ENCODE measurements around the gene CEP70. TPM values are rescaled to one million over a fixed set of nuclear protein-coding genes. Genes with fewer than 3 reads are reported as not detected.

The CEP70 gene
- total and polyA plus RNA-seq, 10 donors: 2.7 to 19.0 (median 14.1) TPM

DNA sequence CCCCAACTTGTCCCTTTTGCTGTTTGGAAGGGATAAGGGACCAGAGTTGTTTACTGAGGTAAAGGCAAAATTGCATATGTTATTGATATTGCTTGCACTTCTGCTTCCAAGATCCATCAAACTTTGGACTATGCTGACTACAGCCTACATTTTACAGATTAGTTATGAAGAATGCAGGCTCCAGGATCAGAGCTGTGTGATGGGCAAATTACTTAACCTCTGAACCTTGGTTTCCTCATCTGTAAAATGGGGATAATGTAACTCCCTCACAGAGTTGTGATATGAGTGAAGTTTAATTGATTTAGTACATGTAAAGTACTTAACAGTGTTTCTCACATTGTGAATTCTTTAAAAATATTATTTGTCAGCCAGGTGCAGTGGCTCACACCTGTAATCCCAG lies 30.5 kb upstream of the CEP70 start:
- H3K4me3 ChIP-seq: no peak overlapping the region
- DNase-seq: no peak
- TF ChIP-seq CTCF (IDR thresholded peaks at IDR 0.05 in 8 of 11, conservative IDR thresholded peaks at IDR 0.05 in 3 of 11): no peak
- no peak for TF ChIP-seq POLR2AphosphoS5 (IDR thresholded peaks at IDR 0.05)
- no peak for TF ChIP-seq POLR2A (IDR thresholded peaks at IDR 0.05)
- H3K36me3 ChIP-seq: peaks cover 0 to 14% (median 0%) of the 10 kb centered on the region in 6 donors
- intact Hi-C loops (cut with DNase I; ENCODE audit: low total_unique reads): no loop called here
- H3K9me3 ChIP-seq: no peaks in the 10 kb centered on the region
- H3K27ac ChIP-seq: no peak overlapping the region
- H3K27me3 ChIP-seq (replicated peaks in 1 of 7): no peaks in the 10 kb centered on the region
- H3K4me1 ChIP-seq: no peaks in the 10 kb centered on the region

- Histone ChIP-seq H3K4me3 (no peak overlapping the region), H3K36me3 (peaks cover 0 to 8% (median 0%) of the 10 kb centered on the region in 6 donors), H3K4me1 (no peaks in the 10 kb centered on the region), H3K9me3 (no peaks in the 10 kb centered on the region), H3K27me3 (replicated peaks in 1 of 7) (no peaks in the 10 kb centered on the region), H3K27ac (no peak overlapping the region)
- 92 to 99% (median 96%) methylated on average over 4 of the region's 4 CpGs for WGBS, 5 donors
- no peak for DNase-seq
- no peak for TF ChIP-seq CTCF (IDR thresholded peaks at IDR 0.05 in 8 of 11, conservative IDR thresholded peaks at IDR 0.05 in 3 of 11)
- no peak for TF ChIP-seq POLR2A (IDR thresholded peaks at IDR 0.05)
- no peak for TF ChIP-seq POLR2AphosphoS5 (IDR thresholded peaks at IDR 0.05)
- intact Hi-C loops (cut with DNase I; ENCODE audit: low total_unique reads): no loop called here
Observed at GRCh38 chr3:138620431-138620830, 26.4 kb upstream of the CEP70 start.

- no peak overlapping the region for H3K27ac ChIP-seq
- H3K27me3 ChIP-seq (replicated peaks in 1 of 7): no peaks in the 10 kb centered on the region
- WGBS, 5 donors: 76 to 96% (median 87%) methylated on average over 1 of the region's 1 CpG
- intact Hi-C loops (cut with DNase I; ENCODE audit: low total_unique reads): no loop called here
- no peak overlapping the region for H3K4me3 ChIP-seq
- no peaks in the 10 kb centered on the region for H3K9me3 ChIP-seq
- DNase-seq: no peak
- H3K36me3 ChIP-seq: no peaks in the 10 kb centered on the region
- TF ChIP-seq POLR2A (IDR thresholded peaks at IDR 0.05) (no peak), CTCF (IDR thresholded peaks at IDR 0.05 in 8 of 11, conservative IDR thresholded peaks at IDR 0.05 in 3 of 11) (no peak), POLR2AphosphoS5 (IDR thresholded peaks at IDR 0.05) (no peak)
- no peaks in the 10 kb centered on the region for H3K4me1 ChIP-seq
Observed at GRCh38 chr3:138615462-138615861, 21.4 kb upstream of the CEP70 start.

DNA sequence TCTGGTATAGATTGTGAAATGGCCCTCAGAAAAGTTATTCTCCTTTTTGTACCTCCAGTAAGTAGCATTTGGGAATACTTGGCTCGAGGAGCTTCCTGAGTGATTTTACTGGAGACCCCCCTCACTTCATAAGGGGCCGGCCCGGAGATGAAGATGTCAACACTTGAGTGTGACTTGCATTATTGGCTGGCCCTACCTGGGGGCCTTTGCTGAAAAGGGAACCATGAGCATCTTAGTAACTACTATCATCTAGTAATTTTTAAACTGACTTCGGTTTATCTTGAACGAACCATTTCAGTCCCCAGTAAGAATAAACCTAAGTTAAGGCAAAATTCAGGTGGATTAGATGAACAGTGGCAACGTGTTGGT lies 15.8 kb upstream of the CEP70 start:
- H3K9me3 ChIP-seq: no peaks in the 10 kb centered on the region
- 54 to 80% (median 67%) methylated on average over 6 of the region's 6 CpGs for WGBS, 5 donors
- no peak for DNase-seq
- peak overlapping the region in 5 of 8 donors; percentile 88 to 96 (median 92) for H3K27ac ChIP-seq
- TF ChIP-seq CTCF (IDR thresholded peaks at IDR 0.05 in 8 of 11, conservative IDR thresholded peaks at IDR 0.05 in 3 of 11) (no peak), POLR2A (IDR thresholded peaks at IDR 0.05) (no peak), POLR2AphosphoS5 (IDR thresholded peaks at IDR 0.05) (no peak)
- H3K36me3 ChIP-seq: no peaks in the 10 kb centered on the region
- H3K27me3 ChIP-seq (replicated peaks in 1 of 7): no peaks in the 10 kb centered on the region
- peak overlapping the region in 4 of 8 donors; percentile 63 to 91 (median 70) for H3K4me3 ChIP-seq
- intact Hi-C loops (cut with DNase I; ENCODE audit: low total_unique reads): no loop called here
- peaks cover 4 to 21% (median 15%) of the 10 kb centered on the region in 6 donors for H3K4me1 ChIP-seq

All from spleen (tissue), 11 donors.